ENCODE results near the gene MFAP2.
"Not testable (repeated sequence)": the region's sequence is repeated elsewhere in the genome, so short reads cannot be mapped to it uniquely, and the experiment has no call there.

MFAP2 gene

GRCh38 chr1:16958475-16958874 is 21.9 kb downstream of the MFAP2 start:
- no peak for DNase-seq

GRCh38 chr1:16957731-16958130 is 22.7 kb downstream of the MFAP2 start:
- no peak for DNase-seq

- DNase-seq: no peak
These were observed 23.6 kb downstream of the MFAP2 start for GRCh38 chr1:16956775-16957174.

- DNase-seq: no peak
These were observed 25.2 kb downstream of the MFAP2 start for GRCh38 chr1:16955186-16955585.

GRCh38 chr1:16954579-16954978 is 25.8 kb downstream of the MFAP2 start:
- DNase-seq: no peak

- DNase-seq: not testable (repeated sequence)
These were observed 28.0 kb downstream of the MFAP2 start for GRCh38 chr1:16952376-16952775.

GRCh38 chr1:16949026-16949425 is 31.4 kb downstream of the MFAP2 start:
- not testable (repeated sequence) for DNase-seq

- DNase-seq: not testable (repeated sequence)
These were observed 32.0 kb downstream of the MFAP2 start for GRCh38 chr1:16948282-16948891.

GRCh38 chr1:16946646-16947045 is 33.8 kb downstream of the MFAP2 start:
- DNase-seq: no peak

GRCh38 chr1:16946185-16946584 is 34.2 kb downstream of the MFAP2 start:
- DNase-seq: not testable (repeated sequence)

- not testable (repeated sequence) for DNase-seq
These were observed 34.9 kb downstream of the MFAP2 start for GRCh38 chr1:16945512-16945911.

- no peak for DNase-seq
These were observed 36.4 kb downstream of the MFAP2 start for GRCh38 chr1:16944038-16944437.

- DNase-seq: not testable (repeated sequence)
These were observed 40.8 kb downstream of the MFAP2 start for GRCh38 chr1:16939386-16940180.

GRCh38 chr1:16938351-16939321 is 41.8 kb downstream of the MFAP2 start:
- no peak for DNase-seq

- DNase-seq: not testable (repeated sequence)
These were observed 43.8 kb downstream of the MFAP2 start for GRCh38 chr1:16936580-16936979.

GRCh38 chr1:16933945-16934344 is 46.5 kb downstream of the MFAP2 start:
- not testable (repeated sequence) for DNase-seq

GRCh38 chr1:16931206-16931934 is 49.0 kb downstream of the MFAP2 start:
- DNase-seq: not testable (repeated sequence)

- not testable (repeated sequence) for DNase-seq
These were observed 51.0 kb downstream of the MFAP2 start for GRCh38 chr1:16929146-16930041.

GRCh38 chr1:16927711-16928485 is 52.5 kb downstream of the MFAP2 start:
- DNase-seq: no peak

GRCh38 chr1:16927256-16927655 is 53.2 kb downstream of the MFAP2 start:
- no peak for DNase-seq
